Mucosa of rectum (tissue), 2 donors: ENCODE measurements around the gene FGR.
"Not testable (repeated sequence)": the region's sequence is repeated elsewhere in the genome, so short reads cannot be mapped to it uniquely, and the experiment has no call there.

Experiments used
- H3K27ac ChIP-seq, 2 donors: one replicate each; pipeline ENCODE4 v1.7.0; 2013; ENCODE audit warnings: inconsistent platforms in 2 of 2, low read depth in 2 of 2, low read length in 2 of 2
- H3K27me3 ChIP-seq, 2 donors: one replicate each; pipeline ENCODE4 v1.7.0; 2013; ENCODE audit warnings: low read length in 2 of 2; ENCODE audit not compliant: control insufficient read depth in 2 of 2, insufficient read depth in 2 of 2
- H3K36me3 ChIP-seq, 2 donors: one replicate each; pipeline ENCODE4 v1.7.0; 2013; ENCODE audit warnings: low read length in 2 of 2; ENCODE audit not compliant: control insufficient read depth in 2 of 2, insufficient read depth in 2 of 2
- H3K4me1 ChIP-seq, 2 donors: one replicate each; pipeline ENCODE4 v1.7.0; 2013; ENCODE audit warnings: low read length in 2 of 2, mild to moderate bottlenecking in 1 of 2; ENCODE audit not compliant: control insufficient read depth in 2 of 2, insufficient read depth in 2 of 2
- H3K4me3 ChIP-seq, 2 donors: one replicate each; pipeline ENCODE4 v1.7.0; 2013; ENCODE audit warnings: low read length in 2 of 2
- H3K9ac ChIP-seq, 2 donors: one replicate each; pipeline ENCODE4 v1.7.0; 2013; ENCODE audit warnings: low read length in 2 of 2, low read depth in 1 of 2, mild to moderate bottlenecking in 1 of 2
- H3K9me3 ChIP-seq, 2 donors: one replicate each; pipeline ENCODE4 v1.7.0; 2013; ENCODE audit warnings: low read length in 2 of 2; ENCODE audit not compliant: control insufficient read depth in 2 of 2
- donor health status: healthy.
- donor health status: Normal muscosa, but diverticular disease.

The FGR gene

GRCh38 chr1:27626031-27626935 is 8.7 kb downstream of the FGR start:
- Histone ChIP-seq H3K4me3 (peak overlapping the region in 1 of 2 donors; percentile 13), H3K9ac (no peak overlapping the region), H3K36me3 (no peaks in the 10 kb centered on the region), H3K9me3 (no peaks in the 10 kb centered on the region), H3K27ac (no peak overlapping the region), H3K27me3 (no peaks in the 10 kb centered on the region), H3K4me1 (peaks cover 2 to 6% of the 10 kb centered on the region in 2 donors)

GRCh38 chr1:27624467-27625178 is 10.4 kb downstream of the FGR start:
- H3K27me3 ChIP-seq, result no peaks in the 10 kb centered on the region
- no peaks in the 10 kb centered on the region for H3K36me3 ChIP-seq
- no peak overlapping the region for H3K4me3 ChIP-seq
- H3K4me1 ChIP-seq, result peaks cover 0 to 2% of the 10 kb centered on the region in 2 donors
- H3K27ac ChIP-seq, result no peak overlapping the region
- H3K9ac ChIP-seq, result no peak overlapping the region
- H3K9me3 ChIP-seq, result no peaks in the 10 kb centered on the region

GRCh38 chr1:27623327-27624212 is 11.4 kb downstream of the FGR start:
- Histone ChIP-seq H3K4me1 (no peaks in the 10 kb centered on the region), H3K9ac (no peak overlapping the region), H3K9me3 (no peaks in the 10 kb centered on the region), H3K27me3 (no peaks in the 10 kb centered on the region), H3K4me3 (no peak overlapping the region), H3K27ac (no peak overlapping the region), H3K36me3 (no peaks in the 10 kb centered on the region)

DNA sequence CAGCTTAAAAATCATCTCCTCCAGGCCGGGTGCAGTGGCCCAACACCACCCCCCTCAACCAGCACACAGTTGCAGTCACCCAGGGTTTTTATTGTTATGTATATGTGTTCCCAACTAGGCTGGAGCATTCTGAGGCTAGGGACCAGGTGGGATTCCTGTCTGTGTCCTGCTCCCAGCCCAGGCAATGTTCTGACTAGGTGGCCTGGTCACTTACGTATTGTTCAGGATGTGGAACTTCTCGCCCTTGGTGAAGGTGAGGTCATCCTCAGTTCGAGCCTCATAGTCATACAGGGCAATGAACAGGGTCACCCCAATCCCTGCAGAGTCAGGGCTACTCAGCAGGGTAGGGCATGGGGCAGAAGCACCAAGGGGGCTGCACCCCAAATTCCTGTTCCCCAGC is 12.2 kb downstream of the FGR start:
- H3K9ac ChIP-seq, result no peak overlapping the region
- H3K4me3 ChIP-seq, result no peak overlapping the region
- no peaks in the 10 kb centered on the region for H3K9me3 ChIP-seq
- H3K4me1 ChIP-seq, result peaks cover 0 to 1% of the 10 kb centered on the region in 2 donors
- H3K27me3 ChIP-seq, result no peaks in the 10 kb centered on the region
- H3K27ac ChIP-seq, result no peak overlapping the region
- no peaks in the 10 kb centered on the region for H3K36me3 ChIP-seq

DNA sequence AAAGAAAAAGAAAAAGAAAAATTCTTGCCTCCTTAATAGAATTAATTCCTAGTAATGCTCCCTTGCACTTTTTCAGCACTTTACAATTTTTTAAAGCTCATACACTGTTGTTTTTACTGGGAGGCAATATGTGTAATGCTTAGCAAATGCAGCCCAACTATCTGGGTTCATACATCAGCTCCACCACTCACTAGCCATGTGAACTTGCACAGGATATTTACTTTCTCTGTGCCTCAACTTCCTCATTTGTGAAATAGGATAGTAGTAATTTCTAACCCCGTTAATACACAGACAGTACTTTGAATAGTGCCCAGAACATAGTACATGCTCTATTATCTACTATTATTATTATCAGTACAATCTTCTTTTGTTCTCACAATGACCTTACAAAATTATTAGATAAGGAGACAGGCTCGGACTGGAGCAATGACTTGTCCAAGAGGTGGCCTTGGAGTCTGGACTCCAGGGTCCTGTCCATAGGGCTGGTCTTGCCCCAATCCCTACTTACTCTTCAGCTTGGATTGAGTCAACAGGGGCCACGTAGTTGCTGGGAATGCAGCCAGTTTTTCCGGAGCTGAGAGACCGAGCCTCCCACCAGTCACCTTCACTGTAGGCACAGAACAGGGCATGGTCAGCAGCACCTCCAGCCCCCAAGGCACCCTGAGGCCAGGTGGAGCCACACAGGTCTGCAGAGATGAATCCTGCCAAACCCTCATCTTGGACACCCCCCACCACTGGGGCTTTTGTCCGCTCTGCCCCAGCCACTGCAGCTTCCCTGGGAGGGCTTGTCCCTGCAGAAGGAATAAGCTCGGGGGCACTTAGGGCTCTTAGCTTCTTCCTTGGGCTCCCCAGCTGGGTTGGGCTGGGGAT is 13.7 kb downstream of the FGR start:
- Histone ChIP-seq H3K9me3 (no peaks in the 10 kb centered on the region), H3K27me3 (no peaks in the 10 kb centered on the region), H3K4me1 (peaks cover 0 to 5% of the 10 kb centered on the region in 2 donors), H3K36me3 (no peaks in the 10 kb centered on the region), H3K27ac (no peak overlapping the region), H3K4me3 (no peak overlapping the region), H3K9ac (no peak overlapping the region)

- not testable (repeated sequence) for H3K9ac ChIP-seq, H3K9me3 ChIP-seq, H3K4me1 ChIP-seq, H3K36me3 ChIP-seq, H3K4me3 ChIP-seq, H3K27me3 ChIP-seq, H3K27ac ChIP-seq
Measured at GRCh38 chr1:27619782-27620438, 15.1 kb downstream of the FGR start.

DNA sequence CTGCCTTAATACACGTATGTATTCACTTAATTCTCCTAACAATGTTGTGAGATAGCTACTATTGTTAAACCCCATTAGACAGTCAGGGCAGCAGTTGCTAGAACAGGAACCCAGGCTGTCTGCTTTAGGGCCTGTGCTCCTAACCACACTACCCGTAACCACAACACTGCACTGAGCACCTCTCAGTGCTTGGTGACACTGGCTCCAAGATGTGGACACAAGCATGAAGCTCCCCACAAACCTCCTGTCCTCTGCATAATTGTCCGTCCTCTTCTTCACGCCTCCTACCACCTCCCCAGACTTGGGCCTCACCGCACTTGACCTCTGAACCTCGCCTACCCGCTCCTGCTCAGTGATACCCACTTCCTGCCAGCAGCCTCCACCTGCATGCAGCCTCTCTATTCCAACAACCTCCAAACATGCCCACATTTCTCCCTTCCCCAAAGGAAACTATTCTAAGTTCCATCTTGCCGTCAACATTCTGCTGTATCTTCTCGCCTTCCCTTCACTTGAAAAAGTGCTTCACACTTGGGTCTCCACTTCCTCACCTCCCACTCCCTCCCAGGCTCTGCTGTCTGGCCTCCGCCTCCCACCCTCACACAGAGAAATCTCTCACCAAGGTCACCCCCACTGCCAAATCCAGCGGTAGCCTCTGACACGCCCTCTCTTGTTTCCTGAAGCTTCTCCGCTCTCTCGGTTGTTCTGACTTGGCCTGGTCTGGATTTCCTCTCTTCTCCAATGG is 16.5 kb downstream of the FGR start:
- Histone ChIP-seq H3K9ac (no peak overlapping the region), H3K9me3 (no peaks in the 10 kb centered on the region), H3K36me3 (no peaks in the 10 kb centered on the region), H3K27ac (no peak overlapping the region), H3K4me1 (peaks cover 0 to 5% of the 10 kb centered on the region in 2 donors), H3K4me3 (no peak overlapping the region), H3K27me3 (no peaks in the 10 kb centered on the region)

GRCh38 chr1:27617420-27617819 is 17.6 kb downstream of the FGR start:
- H3K27me3 ChIP-seq, result no peaks in the 10 kb centered on the region
- H3K4me1 ChIP-seq, result peaks cover 0 to 5% of the 10 kb centered on the region in 2 donors
- H3K9me3 ChIP-seq, result no peaks in the 10 kb centered on the region
- H3K27ac ChIP-seq, result no peak overlapping the region
- H3K36me3 ChIP-seq, result no peaks in the 10 kb centered on the region
- H3K4me3 ChIP-seq, result no peak overlapping the region
- no peak overlapping the region for H3K9ac ChIP-seq
